HG03025 (cell line): ENCODE results near the gene SON.
"Not testable (repeated sequence)": the region's sequence is repeated elsewhere in the genome, so short reads cannot be mapped to it uniquely, and the experiment has no call there.

ENCODE experiments used
- ATAC-seq: cut with Tn5 transposase; IDR thresholded peaks from one replicate; pipeline ENCODE4 v1.9.1; 2021; ENCODE audit warnings: mild to moderate bottlenecking, moderate library complexity; ENCODE audit not compliant: unreplicated experiment, low FRiP score

Gene SON

DNA sequence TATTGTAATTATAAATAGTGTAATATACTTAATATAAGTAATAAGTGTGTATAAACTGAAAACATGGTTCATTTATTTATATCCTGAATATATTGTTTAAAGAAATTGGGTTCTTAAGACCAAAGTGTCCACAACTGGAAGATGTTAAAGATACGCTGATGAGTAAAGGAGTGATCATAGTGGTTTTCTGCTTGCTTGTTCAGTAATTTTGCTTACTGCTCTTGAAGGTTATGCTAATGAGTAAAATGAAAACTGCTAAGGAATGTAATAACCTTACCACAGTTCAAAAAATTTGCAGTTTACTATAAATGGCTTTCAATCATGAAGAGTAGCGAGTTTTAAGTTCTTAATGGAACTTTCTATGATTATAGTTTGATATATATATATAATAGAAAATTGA is 23.7 kb downstream of the SON start:
- no peak for ATAC-seq

DNA sequence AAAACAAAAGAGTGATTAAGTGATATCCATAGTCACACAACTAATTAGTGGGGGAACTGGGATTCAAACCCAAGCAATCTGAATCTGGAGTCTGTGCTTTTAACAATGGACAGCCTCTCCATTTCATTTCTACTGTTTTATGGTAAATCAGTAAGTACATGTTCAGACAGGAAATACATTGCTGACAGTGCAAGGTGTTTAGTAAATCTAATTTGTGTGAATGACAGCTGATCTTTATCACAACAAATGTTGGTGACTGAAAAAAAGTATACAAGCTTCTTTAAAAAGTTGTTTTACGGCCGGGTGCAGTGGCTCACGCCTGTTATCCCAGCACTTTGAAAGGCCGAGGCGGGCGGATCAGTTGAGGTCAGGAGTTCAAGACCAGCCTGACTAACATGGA is 25.1 kb downstream of the SON start:
- ATAC-seq, result no peak

- ATAC-seq, result no peak
Measured at GRCh38 chr21:33568448-33568847, 25.6 kb downstream of the SON start.

DNA sequence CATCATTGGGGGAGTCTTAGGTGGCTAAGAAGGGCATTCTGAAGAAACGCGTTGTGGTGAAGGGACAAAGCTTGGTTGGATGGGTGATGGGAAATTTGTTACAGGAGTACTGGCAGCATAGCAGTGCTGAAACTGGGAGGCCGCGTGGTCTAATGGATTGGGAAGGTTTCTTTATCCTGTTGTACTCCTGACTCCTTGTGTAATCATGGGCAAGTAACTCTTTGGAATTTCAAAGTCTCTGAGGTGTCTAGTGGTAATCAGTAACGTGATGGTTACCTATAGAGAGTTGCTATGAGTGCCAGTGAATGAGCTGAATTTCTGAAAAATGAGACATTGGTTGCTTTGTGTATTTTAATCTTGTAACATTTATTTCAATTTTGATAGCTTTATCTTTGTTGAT is 27.2 kb downstream of the SON start:
- no peak for ATAC-seq

DNA sequence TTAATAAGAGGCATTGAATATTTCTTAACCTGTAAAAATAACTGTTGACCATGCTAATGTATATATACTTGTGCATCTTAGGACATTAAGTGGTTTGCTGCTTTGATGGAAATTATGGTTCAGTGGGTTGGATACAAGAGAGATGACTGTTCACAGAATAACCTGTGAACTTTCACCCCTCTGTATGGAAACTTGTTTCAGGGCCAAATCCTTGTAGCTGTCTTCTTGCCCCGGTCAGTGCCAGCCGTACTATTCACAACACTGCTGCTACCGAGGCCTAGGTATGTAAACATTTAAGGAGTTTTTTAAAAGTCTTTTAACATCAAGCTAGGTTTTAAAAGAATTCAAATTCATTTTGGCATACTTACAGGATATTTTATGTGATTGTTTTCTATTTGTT is 29.5 kb downstream of the SON start:
- ATAC-seq, result no peak

- ATAC-seq, result not testable (repeated sequence)
Measured at GRCh38 chr21:33576741-33577141, 33.9 kb downstream of the SON start.

DNA sequence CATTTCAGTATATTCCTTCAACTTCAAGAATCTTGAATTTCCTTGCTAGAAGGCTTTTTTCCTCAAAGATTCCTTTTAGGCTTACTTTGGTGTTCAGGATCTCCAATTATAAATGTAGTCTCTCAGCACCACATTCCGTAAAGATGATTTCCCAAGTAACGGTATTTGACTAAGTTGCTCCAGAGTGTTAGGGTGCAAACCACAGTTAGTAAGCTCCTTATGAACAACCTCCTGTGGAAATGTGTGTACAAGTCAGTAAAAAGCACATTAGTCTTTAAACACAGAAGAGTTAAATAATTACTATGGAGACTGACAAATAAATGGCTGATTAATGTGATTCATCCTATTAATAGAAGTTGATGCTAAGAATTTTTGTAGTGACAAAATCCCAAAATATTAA is 35.4 kb downstream of the SON start:
- no peak for ATAC-seq

- ATAC-seq, result no peak
Measured at GRCh38 chr21:33578959-33579542, 36.2 kb downstream of the SON start.

DNA sequence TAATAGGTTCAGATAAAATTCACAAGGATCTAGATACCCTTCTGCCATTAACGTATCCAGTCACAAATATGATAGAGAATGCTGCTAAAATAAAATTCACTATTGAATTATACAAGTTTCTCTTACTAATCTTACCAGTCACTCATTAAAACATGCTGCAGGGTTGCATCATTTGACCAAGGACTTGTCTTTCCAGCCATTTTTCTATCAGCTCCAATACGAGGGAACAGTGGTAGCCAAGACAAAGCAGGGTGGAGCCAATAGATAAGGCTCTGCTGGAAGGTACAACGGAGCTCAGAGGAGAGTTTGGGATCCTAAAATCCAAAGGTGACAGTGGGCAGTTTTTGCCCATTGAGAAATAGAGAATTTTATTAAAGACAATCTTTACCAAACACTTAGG is 41.6 kb downstream of the SON start:
- no peak for ATAC-seq

- no peak for ATAC-seq
Measured at GRCh38 chr21:33586927-33587326, 44.1 kb downstream of the SON start.

DNA sequence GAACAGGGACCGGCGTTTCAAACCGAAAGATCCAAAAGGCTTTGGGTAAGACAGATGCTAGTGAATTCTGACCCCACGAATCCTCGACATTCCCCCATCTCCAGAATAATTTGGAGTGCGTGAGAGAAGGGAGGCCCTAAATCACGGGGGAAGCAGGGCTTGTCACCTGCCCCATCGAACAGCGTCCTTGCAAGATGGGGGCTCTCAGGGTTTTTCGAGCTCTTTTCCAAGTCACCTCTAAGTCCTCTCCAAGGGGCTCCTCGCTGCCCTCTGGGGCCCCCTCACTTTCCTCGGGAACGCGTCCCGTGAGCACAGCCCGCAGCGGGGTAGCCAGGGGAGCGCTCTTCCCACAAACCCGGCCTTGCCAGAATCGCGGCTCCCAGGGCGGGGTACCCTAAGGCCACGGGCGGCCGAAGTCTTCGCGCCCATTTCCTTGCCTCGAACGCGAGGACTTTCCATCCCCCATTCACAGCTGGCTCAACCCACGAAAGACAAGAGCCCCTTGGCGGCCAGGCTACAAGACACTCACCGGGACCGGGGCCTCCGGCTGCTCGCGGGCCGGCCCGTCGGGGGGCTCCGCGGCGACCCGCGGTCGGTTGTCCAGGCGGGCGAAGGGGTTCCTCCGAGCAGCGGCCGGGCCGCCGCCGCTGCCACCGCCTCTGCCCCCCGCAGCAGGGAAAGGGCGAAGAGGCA is 45.1 kb downstream of the SON start:
- ATAC-seq, result peak; percentile 35

DNA sequence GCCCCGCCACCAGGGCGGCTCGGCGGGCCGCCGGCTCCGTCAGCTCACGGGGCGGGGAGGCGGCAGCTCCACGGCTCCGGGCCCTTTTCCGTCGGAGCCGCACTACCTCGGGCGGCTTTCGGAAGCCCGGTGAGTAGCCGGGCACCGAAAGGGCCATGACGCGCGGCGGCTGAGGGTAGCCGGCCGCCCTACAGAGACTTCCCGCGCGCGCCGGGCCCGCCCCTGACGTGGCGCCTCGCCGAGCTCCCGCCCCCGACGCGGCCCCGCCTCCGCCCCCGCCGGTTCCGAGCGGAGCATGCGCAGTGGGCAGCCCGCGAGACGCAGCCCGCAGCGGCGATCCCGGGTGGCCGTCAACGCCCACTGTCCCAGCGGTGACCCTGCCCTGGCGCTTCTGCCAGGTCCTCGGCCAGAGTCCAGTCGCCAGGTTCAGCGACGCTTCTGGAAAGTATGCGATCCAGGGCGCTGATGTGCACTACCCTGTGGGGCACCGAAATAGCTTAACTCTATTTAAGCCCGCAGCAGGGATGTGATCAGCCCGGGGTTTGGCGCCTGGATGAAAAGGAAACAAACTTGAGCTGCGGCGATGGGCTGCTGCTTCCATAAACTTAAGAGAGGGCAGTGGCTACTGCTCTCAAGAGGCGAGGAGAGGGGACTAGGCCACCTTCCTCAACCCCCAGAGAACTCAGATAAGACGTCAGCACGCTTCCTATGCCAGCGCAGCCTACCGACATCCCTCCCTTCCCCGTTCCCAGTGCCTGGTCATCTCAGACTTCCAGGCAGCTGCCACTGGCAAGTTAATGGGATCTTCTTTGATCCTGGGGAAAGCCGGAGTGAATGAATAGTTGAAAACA is 45.9 kb downstream of the SON start, which contains the start of gene DONSON:
TSS of gene DONSON (minus strand) at position 200 of the 851 bp plus-strand sequence. CDS start at position 157, 43 bp downstream.
- ATAC-seq, result peak; percentile 71

- ATAC-seq, result no peak
Measured at GRCh38 chr21:33598051-33598450, 55.2 kb downstream of the SON start.

DNA sequence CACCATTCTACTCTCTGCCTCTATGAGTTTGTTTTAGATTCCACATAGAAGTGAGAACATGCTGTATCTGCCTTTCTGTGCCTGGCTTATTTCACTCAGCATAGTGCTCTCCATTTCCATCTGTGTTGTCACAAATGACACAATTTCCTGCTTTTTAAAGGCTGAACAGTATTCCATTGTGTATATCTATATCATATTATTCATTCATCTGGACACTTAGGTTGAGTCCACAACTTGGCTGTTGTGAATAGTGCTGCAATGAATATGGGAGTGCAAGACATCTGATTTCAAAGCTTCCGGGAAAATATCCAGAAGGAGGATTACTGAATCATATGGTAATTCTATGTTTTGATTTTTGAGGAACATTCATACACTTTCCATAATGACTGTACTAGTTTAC is 65.7 kb downstream of the SON start:
- no peak for ATAC-seq

DNA sequence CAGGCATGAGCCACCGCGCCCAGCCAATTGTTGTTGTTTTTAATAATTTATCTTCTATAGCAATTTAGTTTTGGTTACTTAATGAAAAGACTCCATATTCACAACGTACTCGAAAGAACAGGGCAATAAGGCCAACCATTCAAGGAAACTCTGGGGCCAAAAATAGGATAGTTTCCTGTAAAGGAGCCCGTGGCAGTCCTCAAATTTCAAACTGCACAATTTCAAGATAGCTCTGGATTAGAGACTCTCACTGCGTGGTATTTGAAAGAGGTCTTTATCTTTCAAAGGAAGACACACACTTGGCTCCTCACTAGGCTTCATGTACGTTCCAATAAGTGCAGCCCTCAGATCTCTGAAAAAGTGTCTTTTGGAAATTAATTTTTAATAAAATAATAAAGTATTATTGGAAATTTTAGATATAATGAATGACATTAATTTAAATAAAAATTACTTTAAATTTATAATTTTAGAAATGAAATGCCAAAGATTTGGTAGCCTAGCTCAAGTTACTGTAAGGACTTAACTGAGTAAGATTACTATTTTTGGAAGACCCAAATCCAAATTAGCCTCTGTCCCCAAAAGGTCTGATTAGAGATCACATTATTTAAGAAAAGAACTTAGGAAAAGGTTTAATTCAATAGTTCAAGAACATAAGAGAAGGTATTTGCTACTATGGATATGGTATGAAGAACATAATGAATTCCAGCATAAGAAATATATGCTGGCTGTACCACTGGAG is 68.3 kb downstream of the SON start:
- ATAC-seq, result no peak

GRCh38 chr21:33617565-33617964 is 74.7 kb downstream of the SON start:
- ATAC-seq, result not testable (repeated sequence)

DNA sequence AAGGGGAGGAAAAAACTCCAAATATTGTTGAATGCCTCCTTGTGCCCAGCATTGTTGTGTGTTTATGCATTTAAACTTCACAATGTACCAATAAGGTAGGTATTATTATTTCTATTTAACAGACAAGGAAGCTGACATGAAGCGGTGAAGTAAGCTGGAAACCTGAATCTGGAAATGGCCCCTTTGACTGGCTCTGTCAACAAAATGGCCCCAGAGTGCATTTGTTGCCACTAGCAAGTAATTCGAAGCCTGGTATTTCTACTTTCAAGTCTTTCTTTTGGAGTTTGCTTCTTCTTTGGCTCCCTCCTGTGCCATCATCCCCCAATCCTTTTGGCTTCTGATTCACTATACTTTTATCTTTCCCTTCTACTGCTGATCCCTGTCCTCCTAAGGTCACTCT is 75.6 kb downstream of the SON start:
- ATAC-seq, result no peak

DNA sequence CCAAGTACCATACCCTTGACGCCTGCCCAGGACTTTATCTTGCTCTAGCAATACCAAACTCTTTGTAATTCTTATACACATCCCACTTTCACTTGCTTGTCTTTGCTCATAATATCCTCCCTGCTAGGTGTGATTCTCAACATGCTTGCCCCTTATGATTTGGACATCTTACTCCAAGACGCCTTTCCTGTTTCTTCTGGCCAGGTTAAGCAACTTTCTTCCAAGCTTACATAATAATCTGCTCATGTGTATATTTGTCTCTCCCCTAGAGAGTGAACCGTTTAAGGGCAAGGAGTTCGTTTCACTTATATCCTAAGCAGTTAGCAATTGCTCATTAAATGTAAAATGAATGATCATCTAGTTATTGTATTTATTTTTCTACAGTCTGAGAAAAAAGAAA is 76.9 kb downstream of the SON start:
- no peak for ATAC-seq

DNA sequence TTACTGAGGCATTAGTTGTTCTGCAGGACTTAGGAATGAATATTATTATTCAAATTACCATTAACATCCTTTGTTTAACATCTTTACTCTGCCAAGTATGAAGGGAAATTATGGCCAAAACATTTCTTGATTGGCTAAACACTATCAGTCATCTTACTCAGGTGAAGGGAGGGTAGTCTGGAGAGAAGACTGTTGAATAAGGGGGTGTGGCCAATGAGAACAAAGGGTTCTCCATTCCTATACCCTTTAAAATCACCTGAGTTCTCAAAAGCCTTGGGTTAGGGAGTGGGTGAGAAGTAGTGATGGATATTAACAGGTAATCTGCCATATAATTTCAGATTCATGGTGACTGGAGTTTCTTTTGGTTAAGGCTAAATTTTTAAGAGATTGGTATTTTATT is 79.4 kb downstream of the SON start:
- ATAC-seq, result no peak

DNA sequence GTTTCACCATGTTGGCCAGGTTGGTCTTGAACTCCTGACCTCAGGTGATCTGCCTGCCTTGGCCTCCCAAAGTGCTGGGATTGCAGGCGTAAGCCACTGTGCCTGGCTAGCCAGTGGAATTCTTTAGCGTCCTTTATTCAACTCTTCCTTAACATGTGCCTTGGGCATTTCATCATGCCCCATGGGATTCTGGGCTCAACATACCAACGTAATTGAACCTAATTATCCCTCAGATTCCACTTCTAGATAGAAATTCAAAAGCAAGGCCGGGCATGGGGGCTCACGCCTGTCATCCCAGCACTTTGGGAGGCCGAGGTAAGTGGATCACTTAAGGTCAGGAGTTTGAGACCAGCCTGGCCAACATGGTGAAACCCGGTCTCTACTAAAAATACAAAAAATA is 83.3 kb downstream of the SON start:
- ATAC-seq, result not testable (repeated sequence)
